GM21447 (cell line): Measurements from ENCODE around the gene ADH6.
"Not testable (repeated sequence)": the region's sequence is repeated elsewhere in the genome, so short reads cannot be mapped to it uniquely, and the experiment has no call there.

Experiments used
- ATAC-seq: cut with Tn5 transposase; IDR thresholded peaks from one replicate; pipeline ENCODE4 v1.9.1; 2021; ENCODE audit not compliant: unreplicated experiment

Gene ADH6

GRCh38 chr4:99200138-99200537 is 18.9 kb downstream of the ADH6 start:
- no peak for ATAC-seq

- ATAC-seq = no peak
These were observed 28.7 kb downstream of the ADH6 start for GRCh38 chr4:99190336-99190735.

- not testable (repeated sequence) for ATAC-seq
These were observed 29.1 kb downstream of the ADH6 start for GRCh38 chr4:99189900-99190299.

DNA sequence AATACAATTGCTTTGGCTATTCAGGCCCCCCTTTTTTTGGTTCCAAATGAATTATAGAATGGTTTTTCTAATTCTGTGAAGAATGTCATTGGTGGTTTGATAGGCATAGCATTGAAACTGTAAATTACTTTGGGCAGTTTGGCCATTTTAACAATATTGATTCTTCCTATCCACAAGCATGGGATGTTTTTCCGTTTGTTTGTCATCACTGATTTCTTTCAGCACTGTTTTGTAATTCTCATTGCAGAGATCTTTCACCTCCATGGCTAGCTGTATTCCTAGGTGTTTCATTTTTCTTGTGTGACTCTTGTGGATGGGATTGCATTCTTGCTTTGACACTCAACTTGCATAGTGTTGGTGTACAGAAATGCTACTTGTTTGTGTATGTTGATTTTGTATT is 33.0 kb downstream of the ADH6 start:
- no peak for ATAC-seq

- ATAC-seq = no peak
These were observed 33.5 kb downstream of the ADH6 start for GRCh38 chr4:99185581-99185980.

- no peak for ATAC-seq
These were observed 38.5 kb downstream of the ADH6 start for GRCh38 chr4:99180382-99181070.

DNA sequence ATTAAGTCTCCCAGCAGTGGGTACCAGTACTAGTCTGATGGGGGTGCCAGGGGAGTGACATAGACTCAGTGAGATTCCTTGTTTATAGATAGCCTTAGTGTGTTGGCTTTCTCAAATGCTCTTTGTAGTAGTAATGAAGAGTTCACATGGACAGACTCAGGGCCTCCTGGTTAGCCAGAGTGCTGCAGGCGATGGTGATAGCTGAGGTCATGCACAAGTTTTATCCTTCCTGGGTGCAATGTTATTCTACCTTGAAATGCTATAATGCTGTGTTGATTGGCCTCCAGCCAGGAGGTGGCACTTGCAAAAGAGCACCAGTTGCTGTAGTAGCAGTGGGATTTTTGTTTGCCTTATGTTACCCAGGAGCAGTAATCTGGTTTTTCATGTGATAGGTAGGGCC is 39.4 kb downstream of the ADH6 start:
- no peak for ATAC-seq

GRCh38 chr4:99179178-99179577 is 39.9 kb downstream of the ADH6 start:
- ATAC-seq = no peak

DNA sequence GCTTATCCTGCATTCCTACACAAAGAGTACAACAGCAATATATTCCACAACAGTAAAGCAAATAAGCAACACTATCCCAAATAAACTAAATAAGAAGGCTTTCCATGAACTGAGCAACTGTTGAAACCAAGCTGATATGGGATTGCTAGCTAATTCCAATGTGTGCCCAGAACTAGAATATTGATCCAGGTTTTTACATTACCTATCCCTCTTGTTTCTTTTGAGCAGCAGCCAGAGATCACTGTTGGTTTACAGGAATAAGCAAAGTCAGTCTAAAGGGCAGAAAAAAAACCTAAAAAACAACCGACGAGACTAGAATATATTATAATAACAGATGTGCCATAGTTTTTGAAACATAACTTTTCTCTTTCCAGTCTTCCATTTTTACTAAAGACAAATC is 52.5 kb downstream of the ADH6 start:
- no peak for ATAC-seq

GRCh38 chr4:99165978-99166377 is 53.1 kb downstream of the ADH6 start:
- ATAC-seq = no peak

GRCh38 chr4:99161373-99162099 is 57.5 kb downstream of the ADH6 start:
- ATAC-seq = no peak

DNA sequence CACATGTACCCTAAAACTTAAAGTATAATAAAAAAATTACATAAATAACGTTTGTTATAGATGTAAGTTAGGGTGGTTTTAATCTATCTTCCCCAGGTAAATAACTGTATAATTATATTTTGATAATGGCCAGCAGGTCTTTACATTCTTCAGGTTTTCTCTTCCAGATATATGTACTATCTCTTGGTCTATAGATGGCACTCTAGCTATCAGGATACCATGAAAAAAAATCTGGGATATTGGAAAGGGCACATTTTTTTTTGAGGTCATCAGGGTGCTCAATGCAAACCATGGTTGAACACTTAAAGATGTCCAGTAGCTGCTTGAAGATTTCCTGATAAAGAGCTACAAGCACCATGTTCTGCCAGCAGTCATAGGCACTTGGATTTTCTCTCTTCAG is 59.3 kb downstream of the ADH6 start:
- ATAC-seq = no peak

- no peak for ATAC-seq
These were observed 61.5 kb downstream of the ADH6 start for GRCh38 chr4:99157478-99157935.

DNA sequence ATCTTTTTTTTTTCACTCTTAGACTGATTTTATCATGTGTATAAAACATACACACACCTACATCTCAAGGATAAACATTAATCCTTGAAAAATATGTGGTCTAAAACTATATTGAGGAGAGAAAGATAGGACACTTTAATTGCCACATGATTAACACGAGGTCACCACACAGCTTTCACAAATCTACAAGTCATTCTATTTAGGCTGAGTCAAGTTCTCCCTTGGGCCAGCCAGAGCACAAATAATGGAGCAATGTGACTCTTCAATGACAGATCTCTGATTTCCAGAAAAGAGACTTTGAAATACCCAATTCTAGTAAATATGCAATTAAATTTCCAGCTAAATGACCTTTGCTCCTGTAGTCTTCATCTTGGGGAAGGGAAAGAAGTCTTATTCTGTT is 62.1 kb downstream of the ADH6 start:
- ATAC-seq = no peak

DNA sequence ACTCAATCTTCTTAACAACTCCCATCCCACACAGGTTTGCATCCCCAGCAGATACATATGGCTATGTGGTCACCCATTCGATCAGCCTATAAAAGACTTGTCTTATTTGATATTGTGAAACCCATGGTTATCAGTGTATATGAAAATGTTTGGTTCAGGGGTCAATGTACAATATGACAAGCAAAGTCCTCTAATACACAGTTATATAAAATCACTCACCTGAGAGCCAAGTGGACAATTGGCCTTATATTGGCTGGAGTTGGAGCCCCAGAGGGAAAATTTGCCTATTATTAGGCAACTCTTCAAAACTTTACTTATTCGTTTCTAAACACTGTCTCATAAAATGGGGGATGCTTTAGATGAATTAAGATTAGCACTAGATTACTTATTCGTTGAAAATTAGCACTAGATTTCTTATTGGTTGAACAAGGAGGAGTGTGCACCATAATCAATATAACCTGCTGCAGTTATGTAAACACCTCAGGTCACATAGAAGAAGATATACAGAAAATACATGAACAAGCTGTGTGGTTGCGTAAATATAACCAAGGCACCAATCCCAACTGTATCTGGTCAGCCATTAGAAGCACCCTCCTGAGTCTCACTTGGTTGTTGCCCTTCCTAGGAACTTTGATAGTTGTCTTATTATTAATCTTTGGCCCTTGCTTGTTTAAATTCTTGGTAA is 64.2 kb downstream of the ADH6 start:
- ATAC-seq = no peak
